Skeletal muscle cell (primary cell): ENCODE measurements around the gene CHRM1.
"Not testable (repeated sequence)": the region's sequence is repeated elsewhere in the genome, so short reads cannot be mapped to it uniquely, and the experiment has no call there.

Source experiments
- DNase-seq: peaks from one replicate; pipeline ENCODE4 v3.0.0-alpha.2; 2010; ENCODE audit warnings: low read depth
- H3K4me3 ChIP-seq: 2 replicates; pipeline ENCODE4 v1.5.1; 2011; ENCODE audit warnings: low read depth, mild to moderate bottlenecking, control low read depth, low read length, moderate library complexity

CHRM1 gene, protein sequence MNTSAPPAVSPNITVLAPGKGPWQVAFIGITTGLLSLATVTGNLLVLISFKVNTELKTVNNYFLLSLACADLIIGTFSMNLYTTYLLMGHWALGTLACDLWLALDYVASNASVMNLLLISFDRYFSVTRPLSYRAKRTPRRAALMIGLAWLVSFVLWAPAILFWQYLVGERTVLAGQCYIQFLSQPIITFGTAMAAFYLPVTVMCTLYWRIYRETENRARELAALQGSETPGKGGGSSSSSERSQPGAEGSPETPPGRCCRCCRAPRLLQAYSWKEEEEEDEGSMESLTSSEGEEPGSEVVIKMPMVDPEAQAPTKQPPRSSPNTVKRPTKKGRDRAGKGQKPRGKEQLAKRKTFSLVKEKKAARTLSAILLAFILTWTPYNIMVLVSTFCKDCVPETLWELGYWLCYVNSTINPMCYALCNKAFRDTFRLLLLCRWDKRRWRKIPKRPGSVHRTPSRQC

DNA sequence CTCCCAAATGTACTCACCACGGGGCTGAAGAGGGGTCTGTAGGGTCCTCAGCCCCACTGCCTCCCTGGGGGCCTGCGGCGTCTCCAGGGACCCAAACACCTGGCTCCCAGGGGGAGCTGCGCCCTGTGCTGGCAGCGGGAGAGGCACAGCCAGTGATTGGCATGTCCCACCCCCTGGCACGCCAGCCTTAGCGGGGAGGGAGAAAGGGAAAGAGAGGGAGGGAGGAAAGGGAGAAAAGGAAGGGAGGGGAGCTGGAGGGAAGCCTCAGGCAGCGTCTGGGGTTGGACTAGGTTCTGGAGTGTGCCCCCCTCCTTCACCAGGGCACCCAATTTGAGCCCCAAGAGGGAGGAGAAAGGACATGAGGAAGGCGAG lies at the start of gene CHRM1:
Gene CHRM1, minus strand, starts transcription at position 163 of the 372 bp plus-strand sequence. CDS start 10,263 bp downstream, outside the sequence.
- no peak within 1 kb of the TSS for H3K4me3 ChIP-seq
- DNase-seq = no peak

DNA sequence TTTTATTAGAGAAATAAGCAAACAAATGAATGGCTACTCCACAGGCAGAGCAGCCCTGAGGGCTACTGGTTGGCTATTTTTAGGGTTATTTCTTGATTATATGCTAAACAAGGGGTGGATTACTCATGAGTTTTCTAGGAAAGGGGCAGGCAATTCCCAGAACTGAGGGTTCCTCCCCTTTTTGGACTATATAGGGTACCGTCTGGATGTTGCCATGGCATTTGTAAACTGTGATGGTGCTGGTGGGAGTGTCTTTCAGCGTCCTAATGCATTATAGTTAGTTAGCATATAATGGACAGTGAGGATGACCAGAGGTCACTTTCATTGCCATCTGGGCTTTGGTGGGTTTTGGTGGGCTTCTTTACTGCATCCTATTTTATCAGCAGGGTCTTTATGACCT lies 44.4 kb upstream of the CHRM1 start:
- no peak for DNase-seq
- no peak overlapping the region for H3K4me3 ChIP-seq

DNA sequence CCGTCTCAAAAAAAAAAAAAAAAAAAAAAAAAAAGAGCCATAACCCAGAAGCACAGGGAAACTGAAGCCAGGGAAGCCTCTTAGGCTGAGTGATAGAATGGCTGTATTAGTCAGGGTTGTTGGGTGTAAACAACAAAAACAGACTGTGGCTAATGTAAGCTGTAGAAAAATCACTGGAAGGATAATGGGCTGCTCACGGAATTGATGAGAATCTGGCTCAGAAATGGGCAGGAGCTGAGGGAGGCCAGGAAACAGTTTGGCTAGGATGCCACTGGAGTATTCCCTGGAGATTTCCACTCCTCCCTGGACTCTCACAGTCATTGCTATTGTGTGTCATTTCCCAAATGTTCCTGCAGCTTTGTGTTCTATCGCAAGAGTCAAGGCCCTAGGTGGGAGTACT lies 41.2 kb upstream of the CHRM1 start:
- H3K4me3 ChIP-seq = no peak overlapping the region
- no peak for DNase-seq

DNA sequence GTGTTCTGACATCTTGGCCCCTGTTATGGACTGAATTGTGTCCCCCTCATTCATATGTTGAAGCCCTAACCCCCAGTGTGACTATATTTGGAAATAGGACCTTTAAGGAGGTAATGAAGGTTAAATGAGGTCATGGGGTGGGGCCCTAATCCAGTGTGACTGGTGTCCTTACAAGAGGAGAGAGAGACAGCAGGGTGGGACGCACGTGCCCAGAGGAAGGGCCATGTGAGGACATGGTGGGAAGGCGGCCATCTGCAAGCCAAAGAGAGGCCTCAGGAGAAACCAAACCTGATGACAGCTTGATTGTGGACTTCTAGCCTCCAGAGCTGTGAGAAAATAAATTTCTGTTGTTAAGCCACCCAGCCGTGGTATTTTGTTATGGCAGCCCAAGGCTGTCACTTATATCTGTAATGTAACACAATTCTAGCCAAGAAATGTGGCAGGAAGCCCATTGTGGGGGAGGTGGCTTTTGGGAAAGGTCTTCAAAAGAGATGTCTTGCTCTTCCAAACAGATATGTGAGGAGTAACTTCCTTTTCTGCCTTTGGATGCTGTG lies 39.9 kb upstream of the CHRM1 start:
- no peak for DNase-seq
- H3K4me3 ChIP-seq = no peak overlapping the region

- H3K4me3 ChIP-seq = no peak overlapping the region
- DNase-seq = no peak
These were observed 38.3 kb upstream of the CHRM1 start for GRCh38 chr11:62959422-62959980.

- peak; percentile 7 for DNase-seq
- no peak overlapping the region for H3K4me3 ChIP-seq
These were observed 37.6 kb upstream of the CHRM1 start for GRCh38 chr11:62958547-62959421.

DNA sequence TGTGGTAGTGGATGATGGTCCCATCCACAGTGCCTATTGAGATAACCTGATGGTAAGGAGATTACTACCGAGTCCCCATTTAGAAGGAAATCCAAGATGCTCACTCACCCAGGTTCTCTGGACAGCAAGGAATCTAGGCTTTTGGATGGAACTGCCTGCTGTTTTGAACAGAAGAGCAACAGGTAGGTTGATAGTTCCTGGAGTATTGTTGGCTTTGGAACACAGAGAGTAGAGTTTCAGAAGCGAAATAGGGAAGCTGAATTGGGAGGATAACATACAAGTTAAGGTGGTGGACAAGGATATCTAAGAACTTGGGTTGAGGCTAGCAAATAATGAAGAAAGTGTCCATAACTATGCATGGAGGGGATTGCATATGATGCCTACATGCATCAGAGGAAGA lies 36.0 kb upstream of the CHRM1 start:
- DNase-seq = no peak

DNA sequence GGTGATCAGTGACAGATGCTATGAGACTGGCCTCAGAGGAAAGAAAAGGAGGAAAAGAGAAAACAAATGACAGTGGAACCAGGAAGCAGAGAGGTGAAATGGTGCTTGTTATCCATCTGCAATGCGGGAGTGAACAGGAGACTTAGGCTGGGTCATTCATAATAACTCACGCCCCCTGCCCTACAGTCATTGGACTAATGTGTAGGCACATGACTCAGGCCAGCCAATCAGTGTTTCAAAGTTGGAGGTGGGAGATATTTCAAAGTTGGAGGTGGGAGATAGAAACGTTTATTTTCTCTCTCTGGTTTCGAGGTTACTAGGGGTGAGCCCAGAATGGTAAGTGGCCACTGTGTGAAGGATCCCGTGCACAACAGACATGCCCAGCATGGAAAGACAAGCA lies 33.3 kb upstream of the CHRM1 start:
- DNase-seq = no peak
- H3K4me3 ChIP-seq = no peak overlapping the region

More for the DNA sequence above, 36.0 kb upstream of the CHRM1 start:
- H3K4me3 ChIP-seq = no peak overlapping the region

- DNase-seq = no peak
- no peak overlapping the region for H3K4me3 ChIP-seq
These were observed 32.6 kb upstream of the CHRM1 start for GRCh38 chr11:62953811-62954210.

GRCh38 chr11:62948765-62949320 lies 27.7 kb upstream of the CHRM1 start:
- DNase-seq = no peak

DNA sequence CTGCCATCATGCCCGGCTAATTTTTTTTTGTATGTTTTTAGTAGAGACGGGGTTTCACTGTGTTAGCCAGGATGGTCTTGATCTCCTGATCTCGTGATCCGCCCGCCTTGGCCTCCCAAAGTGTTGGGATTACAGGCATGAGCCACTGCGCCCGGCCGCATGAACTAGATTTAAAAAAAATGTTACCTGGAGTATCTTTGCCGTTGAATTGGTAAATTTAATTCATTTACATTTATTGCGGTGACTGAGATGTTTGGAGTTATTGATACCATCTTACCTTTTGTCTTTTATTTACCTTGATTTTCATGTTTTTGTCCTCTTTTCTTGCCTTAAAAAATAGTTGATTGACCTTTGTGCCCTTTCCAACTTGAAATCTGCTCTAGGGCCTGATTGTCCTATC lies 24.4 kb upstream of the CHRM1 start:
- H3K4me3 ChIP-seq, DNase-seq: not testable (repeated sequence)

More at GRCh38 chr11:62948765-62949320, 27.7 kb upstream of the CHRM1 start:
- no peak overlapping the region for H3K4me3 ChIP-seq

GRCh38 chr11:62937528-62937927 lies 16.4 kb upstream of the CHRM1 start:
- not testable (repeated sequence) for H3K4me3 ChIP-seq, DNase-seq

DNA sequence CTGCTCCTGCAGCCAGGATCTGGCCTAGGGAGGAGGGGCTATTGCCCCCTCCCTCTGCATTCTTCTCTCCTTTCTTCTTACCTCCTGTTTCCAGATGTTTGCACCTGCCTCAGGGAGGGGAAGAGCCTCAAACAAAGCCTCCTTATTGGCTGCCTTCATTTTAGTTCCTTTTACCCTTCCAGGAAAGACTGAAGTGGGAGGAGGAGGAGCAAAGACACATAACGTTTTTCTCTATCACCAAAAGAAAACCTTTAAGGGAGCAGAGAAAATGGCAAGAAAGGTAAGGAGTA lies 13.3 kb upstream of the CHRM1 start:
- no peak for DNase-seq
- no peak overlapping the region for H3K4me3 ChIP-seq

GRCh38 chr11:62933750-62934495 lies 12.8 kb upstream of the CHRM1 start:
- H3K4me3 ChIP-seq = no peak overlapping the region
- no peak for DNase-seq

GRCh38 chr11:62933285-62933684 lies 12.1 kb upstream of the CHRM1 start:
- no peak overlapping the region for H3K4me3 ChIP-seq
- no peak for DNase-seq

DNA sequence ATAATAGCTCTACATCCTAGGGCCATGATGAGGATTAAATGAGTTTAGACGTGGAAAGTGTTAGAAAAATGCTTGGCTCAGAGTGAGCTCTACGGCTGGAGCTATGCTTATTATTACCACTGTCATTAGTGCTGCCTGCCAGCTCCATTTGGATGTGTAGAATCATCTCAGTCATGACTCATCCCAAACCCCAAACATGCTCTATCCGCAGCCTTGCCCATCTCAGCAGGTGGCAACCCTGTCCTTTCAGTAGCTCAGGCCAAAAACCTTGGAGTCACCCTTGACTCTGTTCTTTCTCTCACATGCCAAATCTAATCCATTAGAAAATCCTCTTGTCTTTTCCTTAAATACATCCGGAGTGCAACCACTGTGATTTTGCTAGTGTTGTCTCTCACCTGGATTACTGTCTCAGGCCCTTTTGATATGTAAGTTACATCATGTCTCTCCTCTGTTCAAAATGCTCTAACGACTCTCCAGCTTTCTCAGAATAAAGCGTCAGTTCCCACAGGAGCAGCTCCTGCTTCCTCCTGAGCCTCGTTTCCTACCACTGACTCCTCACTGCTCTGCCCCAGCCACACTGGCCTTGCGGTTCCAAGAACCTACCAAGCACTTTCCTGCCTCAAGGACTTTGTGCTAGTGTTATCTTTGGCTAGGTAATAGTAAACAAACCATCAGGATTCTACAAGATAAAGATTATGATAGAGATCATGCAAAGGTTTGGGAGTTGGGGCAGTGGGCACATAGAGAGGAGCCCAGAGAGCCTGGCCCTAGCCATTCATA lies 10.5 kb upstream of the CHRM1 start:
- no peak overlapping the region for H3K4me3 ChIP-seq
- no peak for DNase-seq

DNA sequence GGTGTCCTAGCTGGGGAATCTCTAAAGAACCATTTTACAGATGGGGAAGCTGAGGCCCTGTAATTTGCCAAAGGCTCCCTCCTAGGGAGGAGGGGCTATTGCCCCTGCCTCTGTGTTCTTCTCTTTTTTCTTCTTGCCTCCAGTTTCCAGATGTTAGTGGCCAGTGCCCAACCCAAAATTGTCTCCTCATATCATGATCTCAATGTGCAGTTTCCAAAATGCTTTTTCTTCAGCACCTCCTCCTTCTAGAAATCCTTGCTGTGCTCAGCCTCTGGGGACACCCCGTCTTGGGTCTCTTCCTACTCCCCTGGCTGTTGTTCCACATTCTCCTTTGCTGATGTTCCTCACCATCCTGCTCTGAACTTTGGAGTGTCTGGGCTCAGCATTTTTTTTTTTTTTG lies 9.5 kb upstream of the CHRM1 start:
- H3K4me3 ChIP-seq = no peak overlapping the region
- no peak for DNase-seq

GRCh38 chr11:62930157-62930556 lies 9.0 kb upstream of the CHRM1 start:
- no peak for DNase-seq
- H3K4me3 ChIP-seq = no peak overlapping the region
